ENCODE measurements around the gene BMAL1.

DNA sequence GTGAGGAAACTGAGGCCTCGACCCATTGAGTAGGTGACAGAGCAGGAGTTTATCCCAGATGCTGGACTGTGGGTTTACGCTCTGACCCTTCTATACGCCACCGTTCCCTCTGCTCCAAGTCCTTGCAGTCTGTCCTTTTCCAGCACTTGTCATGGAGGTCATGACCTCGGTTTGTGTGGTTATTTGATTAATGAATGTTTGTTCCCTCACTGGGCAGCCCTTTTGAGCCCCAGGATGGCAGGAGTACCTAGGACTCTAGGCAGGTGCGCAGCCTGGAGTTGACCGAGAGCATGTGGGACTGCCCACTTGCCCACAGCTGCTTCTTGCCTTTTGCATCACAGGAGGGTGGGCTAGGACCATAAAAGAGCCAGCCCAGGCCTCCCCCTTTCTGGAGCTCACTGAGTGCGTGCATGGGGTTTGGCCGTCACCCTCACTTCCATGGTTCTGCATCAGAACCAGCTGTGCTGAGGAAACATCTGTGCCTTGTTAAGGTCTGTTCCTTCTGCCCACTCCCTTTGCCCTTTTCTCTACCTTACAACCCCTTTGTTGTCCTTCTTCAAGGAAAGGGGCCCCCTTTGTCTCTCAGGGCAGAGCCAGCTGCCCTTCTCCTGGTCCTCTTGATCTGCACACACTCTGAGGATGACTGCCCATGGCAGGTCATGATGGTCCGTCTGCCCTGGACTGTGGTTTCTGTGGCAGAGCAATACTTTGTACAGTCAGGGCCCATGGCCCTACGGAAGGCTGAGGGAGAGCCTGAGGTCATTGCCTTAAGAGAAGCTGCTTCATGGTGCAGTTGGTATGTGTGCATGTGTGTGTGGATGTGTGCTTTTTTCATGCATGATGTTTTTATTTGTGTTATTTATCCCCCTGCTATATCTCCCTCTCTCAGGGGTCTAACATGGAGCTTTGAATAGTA lies 38.2 kb downstream of the BMAL1 start:
- TF ChIP-seq CTCF (IDR thresholded peaks at IDR 0.05) (no peak), POLR2A (IDR thresholded peaks at IDR 0.05) (no peak)

Measured in thyroid gland (tissue), 4 donors.